Thyroid gland (tissue), 4 donors: ENCODE measurements around the gene STRN3.

Experiments used
- CTCF ChIP-seq, 6 experiments: fragments of 200-600 bp in 3 of 6; fragments of 450-650 bp in 3 of 6; sonication (generic) in 3 of 6; IDR thresholded peaks; one replicate each; pipeline ENCODE4 v1.5.1; 2016 to 2019; ENCODE audit warnings: antibody characterized with exemption in 6 of 6, mild to moderate bottlenecking in 2 of 6, inconsistent platforms in 1 of 6, moderate library complexity in 1 of 6
- POLR2A ChIP-seq, 2 donors: fragments of 450-650 bp; IDR thresholded peaks; one replicate each; pipeline ENCODE4 v1.6.1; 2017; ENCODE audit warnings: antibody characterized with exemption in 2 of 2, mild to moderate bottlenecking in 2 of 2, moderate library complexity in 1 of 2

GRCh38 chr14:30864934-30865333, 161.2 kb downstream of the STRN3 start:
- TF ChIP-seq CTCF (IDR thresholded peaks at IDR 0.05), result no peak
- no peak for TF ChIP-seq POLR2A (IDR thresholded peaks at IDR 0.05)
